HG03575 (cell line): ENCODE measurements around the gene MTCL1.

Source experiments
- ATAC-seq: cut with Tn5 transposase; IDR thresholded peaks from one replicate; pipeline ENCODE4 v1.9.1; 2021; ENCODE audit not compliant: unreplicated experiment, insufficient number of reproducible peaks, low FRiP score; ENCODE audit errors: extremely low read depth

MTCL1 gene

GRCh38 chr18:8706791-8707555, 1.6 kb downstream of the MTCL1 start:
- no peak for ATAC-seq

GRCh38 chr18:8707556-8708300, 2.4 kb downstream of the MTCL1 start:
- no peak for ATAC-seq

- ATAC-seq, result no peak
Measured at GRCh38 chr18:8708670-8709069, 3.3 kb downstream of the MTCL1 start.

GRCh38 chr18:8709248-8710059, 4.1 kb downstream of the MTCL1 start:
- no peak for ATAC-seq

- no peak for ATAC-seq
Measured at GRCh38 chr18:8711736-8712135, 6.4 kb downstream of the MTCL1 start.

- no peak for ATAC-seq
Measured at GRCh38 chr18:8713691-8714090, 8.3 kb downstream of the MTCL1 start.

GRCh38 chr18:8715599-8715998, 10.2 kb downstream of the MTCL1 start:
- no peak for ATAC-seq

GRCh38 chr18:8717011-8717770, 11.8 kb downstream of the MTCL1 start:
- no peak for ATAC-seq

- no peak for ATAC-seq
Measured at GRCh38 chr18:8718401-8718913, 13.1 kb downstream of the MTCL1 start.

GRCh38 chr18:8719192-8719591, 13.8 kb downstream of the MTCL1 start:
- no peak for ATAC-seq

- no peak for ATAC-seq
Measured at GRCh38 chr18:8720141-8720540, 14.8 kb downstream of the MTCL1 start.

GRCh38 chr18:8721094-8721669, 15.8 kb downstream of the MTCL1 start:
- ATAC-seq, result no peak

- no peak for ATAC-seq
Measured at GRCh38 chr18:8721716-8722115, 16.4 kb downstream of the MTCL1 start.

GRCh38 chr18:8722946-8723820, 17.8 kb downstream of the MTCL1 start:
- no peak for ATAC-seq

GRCh38 chr18:8724452-8724851, 19.1 kb downstream of the MTCL1 start:
- ATAC-seq, result no peak

GRCh38 chr18:8726281-8726680, 20.9 kb downstream of the MTCL1 start:
- ATAC-seq, result no peak

- ATAC-seq, result no peak
Measured at GRCh38 chr18:8726963-8727705, 21.8 kb downstream of the MTCL1 start.
